ENCODE results near the gene RNF212. TPM values are rescaled to one million over a fixed set of nuclear protein-coding genes. Genes with fewer than 3 reads are reported as not detected.

The RNF212 gene
- total and polyA plus RNA-seq, 10 of the 15 experiments (the other 5 are each of a cell fraction or from before 2014, with no cell fraction given): not detected

DNA sequence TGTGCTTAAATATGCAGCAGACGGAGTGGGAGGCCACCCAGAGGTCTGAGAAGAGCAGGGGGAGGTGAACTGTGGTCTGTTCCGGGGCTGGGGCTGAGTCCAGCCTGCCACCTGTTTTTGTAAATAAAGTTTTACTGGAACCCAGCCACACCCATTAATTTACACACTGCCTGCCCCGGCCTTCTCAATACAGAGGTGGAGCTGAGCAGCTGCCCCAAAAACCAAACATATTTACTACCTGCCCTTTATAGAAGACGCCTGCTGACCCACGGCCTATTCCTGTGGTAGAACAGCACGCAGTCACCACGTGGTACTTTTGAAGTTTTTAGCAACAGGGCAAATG, 56.0 kb downstream of the RNF212 start:
- ChIA-PET RAD21 (ENCODE audit: unreplicated experiment) (no interaction called here), SMC1A (ENCODE audit: uncharacterized antibody, unreplicated experiment) (no interaction called here), CTCF (no interaction called here), POLR2A (no interaction called here)
- Histone ChIP-seq H4K20me1 (ENCODE audit: control insufficient read depth, insufficient read depth) (no peaks in the 10 kb centered on the region), H3K4me2 (ENCODE audit: control insufficient read depth, insufficient read depth) (no peak overlapping the region), H3K27ac (ENCODE audit: control insufficient read depth, insufficient read depth) (no peak overlapping the region), H2AFZ (ENCODE audit: control insufficient read depth, low read depth, low read length) (no peak overlapping the region), H3K4me3 (no peak overlapping the region), H3K9ac (ENCODE audit: control insufficient read depth, insufficient read depth, low read length) (no peak overlapping the region), H3K36me3 (ENCODE audit: control insufficient read depth in 2 of 2, insufficient read depth in 2 of 2, low read length in 1 of 2) (no peaks in the 10 kb centered on the region), H3K4me1 (ENCODE audit: control insufficient read depth, insufficient read depth, low read length) (no peaks in the 10 kb centered on the region), H3K79me2 (ENCODE audit: control insufficient read depth, insufficient read depth, low read length) (no peaks in the 10 kb centered on the region), H3K9me3 (replicated peaks; ENCODE audit: control insufficient read depth, insufficient read depth, low read length) (no peaks in the 10 kb centered on the region), H3K27me3 (replicated peaks in 1 of 2; ENCODE audit: control insufficient read depth in 2 of 2, insufficient read depth in 2 of 2, low read length in 1 of 2) (peaks cover 0 to 2% of the 10 kb centered on the region in 2 experiments; a peak in 2 of 4 replicates)
- DNase-seq (ENCODE audit: low read depth, low spot score) (no peak), FAIRE-seq (no peak), ATAC-seq (no peak)
- TF ChIP-seq EP300 (IDR thresholded peaks at IDR 0.05; ENCODE audit: borderline replicate concordance in 1 of 2, control insufficient read depth in 1 of 2, low read depth in 2 of 2, low read length in 2 of 2) (no peak), PAX8 (IDR thresholded peaks at IDR 0.05) (no peak)
- intact Hi-C loops (cut with micrococcal nuclease; ENCODE audit: unreplicated experiment): no loop called here
- BruUV-seq (replicated peaks): no TSS peak
- whole genome bisulfite sequencing (ENCODE audit: insufficient coverage, insufficient replicate concordance, low lambda C conversion rate, missing lambda C conversion rate): 12% methylated on average over 7 of the region's 7 CpGs
- in situ Hi-C loops (cut with MboI): no loop called here

- ChIA-PET RAD21 (ENCODE audit: unreplicated experiment) (no interaction called here), CTCF (no interaction called here), SMC1A (ENCODE audit: uncharacterized antibody, unreplicated experiment) (no interaction called here), POLR2A (no interaction called here)
- H3K27me3 ChIP-seq (replicated peaks in 1 of 2; ENCODE audit: control insufficient read depth in 2 of 2, insufficient read depth in 2 of 2, low read length in 1 of 2): peaks cover 0 to 2% of the 10 kb centered on the region in 2 experiments; a peak in 2 of 4 replicates
- in situ Hi-C loops (cut with MboI) (no loop called here), intact Hi-C loops (cut with micrococcal nuclease; ENCODE audit: unreplicated experiment) (no loop called here)
- no peak overlapping the region for H3K4me2 ChIP-seq (ENCODE audit: control insufficient read depth, insufficient read depth)
- H3K9me3 ChIP-seq (replicated peaks; ENCODE audit: control insufficient read depth, insufficient read depth, low read length): no peaks in the 10 kb centered on the region; the same call in 2 of the 3 replicates
- no peak overlapping the region for H3K27ac ChIP-seq (ENCODE audit: control insufficient read depth, insufficient read depth)
- WGBS (ENCODE audit: insufficient coverage, insufficient replicate concordance, low lambda C conversion rate, missing lambda C conversion rate): 68% methylated on average over 28 of the region's 28 CpGs
- H4K20me1 ChIP-seq (ENCODE audit: control insufficient read depth, insufficient read depth): no peaks in the 10 kb centered on the region
- no peaks in the 10 kb centered on the region for H3K79me2 ChIP-seq (ENCODE audit: control insufficient read depth, insufficient read depth, low read length)
- ATAC-seq (no peak), DNase-seq (ENCODE audit: low read depth, low spot score) (no peak), FAIRE-seq (no peak)
- no peaks in the 10 kb centered on the region for H3K4me1 ChIP-seq (ENCODE audit: control insufficient read depth, insufficient read depth, low read length)
- H3K4me3 ChIP-seq: no peak overlapping the region
- no peak overlapping the region for H2AFZ ChIP-seq (ENCODE audit: control insufficient read depth, low read depth, low read length)
- TF ChIP-seq MEF2A (IDR thresholded peaks at IDR 0.05; ENCODE audit: insufficient read depth, low read depth, low read length) (no peak), MTA2 (IDR thresholded peaks at IDR 0.05; ENCODE audit: low read depth) (no peak), CUX1 (IDR thresholded peaks at IDR 0.05; ENCODE audit: insufficient replicate concordance, low read depth, low read length) (no peak), GABPA (IDR thresholded peaks at IDR 0.05; ENCODE audit: low read depth) (no peak), CBX5 (IDR thresholded peaks at IDR 0.05; ENCODE audit: low read depth) (no peak), FOXK2 (IDR thresholded peaks at IDR 0.05) (no peak), KDM1A (IDR thresholded peaks at IDR 0.05; ENCODE audit: borderline replicate concordance) (no peak), TARDBP (IDR thresholded peaks at IDR 0.05; ENCODE audit: borderline replicate concordance) (no peak), JUNB (IDR thresholded peaks at IDR 0.05) (no peak), CBX3 (IDR thresholded peaks at IDR 0.05; ENCODE audit: borderline replicate concordance, low read depth) (no peak)
- no TSS peak for BruUV-seq (replicated peaks)
- no peaks in the 10 kb centered on the region for H3K36me3 ChIP-seq (ENCODE audit: control insufficient read depth in 2 of 2, insufficient read depth in 2 of 2, low read length in 1 of 2)
- H3K9ac ChIP-seq (ENCODE audit: control insufficient read depth, insufficient read depth, low read length): no peak overlapping the region
These were observed 56.5 kb downstream of the RNF212 start for GRCh38 chr4:1056671-1057402.

Measured in GM12878 (cell line).